Panc1 (cell line): Measurements from ENCODE around the gene AIFM1.

Experiments used
- TF ChIP-seq, protein P1 (sequence below): fragments of 450-650 bp; IDR thresholded peaks from 2 replicates; pipeline ENCODE4 v1.5.1; 2017; ENCODE audit warnings: mild to moderate bottlenecking
- TF ChIP-seq, protein P2 (sequence below), 2 experiments: IDR thresholded peaks; 2 replicates each; pipeline ENCODE4 v1.6.1; 2011 to 2012; ENCODE audit warnings: low read depth in 2 of 2, control low read depth in 1 of 2, low read length in 1 of 2, mild to moderate bottlenecking in 1 of 2, moderate library complexity in 1 of 2; ENCODE audit not compliant: insufficient read depth in 1 of 2

- TF ChIP-seq, protein P1, sequence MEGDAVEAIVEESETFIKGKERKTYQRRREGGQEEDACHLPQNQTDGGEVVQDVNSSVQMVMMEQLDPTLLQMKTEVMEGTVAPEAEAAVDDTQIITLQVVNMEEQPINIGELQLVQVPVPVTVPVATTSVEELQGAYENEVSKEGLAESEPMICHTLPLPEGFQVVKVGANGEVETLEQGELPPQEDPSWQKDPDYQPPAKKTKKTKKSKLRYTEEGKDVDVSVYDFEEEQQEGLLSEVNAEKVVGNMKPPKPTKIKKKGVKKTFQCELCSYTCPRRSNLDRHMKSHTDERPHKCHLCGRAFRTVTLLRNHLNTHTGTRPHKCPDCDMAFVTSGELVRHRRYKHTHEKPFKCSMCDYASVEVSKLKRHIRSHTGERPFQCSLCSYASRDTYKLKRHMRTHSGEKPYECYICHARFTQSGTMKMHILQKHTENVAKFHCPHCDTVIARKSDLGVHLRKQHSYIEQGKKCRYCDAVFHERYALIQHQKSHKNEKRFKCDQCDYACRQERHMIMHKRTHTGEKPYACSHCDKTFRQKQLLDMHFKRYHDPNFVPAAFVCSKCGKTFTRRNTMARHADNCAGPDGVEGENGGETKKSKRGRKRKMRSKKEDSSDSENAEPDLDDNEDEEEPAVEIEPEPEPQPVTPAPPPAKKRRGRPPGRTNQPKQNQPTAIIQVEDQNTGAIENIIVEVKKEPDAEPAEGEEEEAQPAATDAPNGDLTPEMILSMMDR: no peak
- TF ChIP-seq, protein P2, sequence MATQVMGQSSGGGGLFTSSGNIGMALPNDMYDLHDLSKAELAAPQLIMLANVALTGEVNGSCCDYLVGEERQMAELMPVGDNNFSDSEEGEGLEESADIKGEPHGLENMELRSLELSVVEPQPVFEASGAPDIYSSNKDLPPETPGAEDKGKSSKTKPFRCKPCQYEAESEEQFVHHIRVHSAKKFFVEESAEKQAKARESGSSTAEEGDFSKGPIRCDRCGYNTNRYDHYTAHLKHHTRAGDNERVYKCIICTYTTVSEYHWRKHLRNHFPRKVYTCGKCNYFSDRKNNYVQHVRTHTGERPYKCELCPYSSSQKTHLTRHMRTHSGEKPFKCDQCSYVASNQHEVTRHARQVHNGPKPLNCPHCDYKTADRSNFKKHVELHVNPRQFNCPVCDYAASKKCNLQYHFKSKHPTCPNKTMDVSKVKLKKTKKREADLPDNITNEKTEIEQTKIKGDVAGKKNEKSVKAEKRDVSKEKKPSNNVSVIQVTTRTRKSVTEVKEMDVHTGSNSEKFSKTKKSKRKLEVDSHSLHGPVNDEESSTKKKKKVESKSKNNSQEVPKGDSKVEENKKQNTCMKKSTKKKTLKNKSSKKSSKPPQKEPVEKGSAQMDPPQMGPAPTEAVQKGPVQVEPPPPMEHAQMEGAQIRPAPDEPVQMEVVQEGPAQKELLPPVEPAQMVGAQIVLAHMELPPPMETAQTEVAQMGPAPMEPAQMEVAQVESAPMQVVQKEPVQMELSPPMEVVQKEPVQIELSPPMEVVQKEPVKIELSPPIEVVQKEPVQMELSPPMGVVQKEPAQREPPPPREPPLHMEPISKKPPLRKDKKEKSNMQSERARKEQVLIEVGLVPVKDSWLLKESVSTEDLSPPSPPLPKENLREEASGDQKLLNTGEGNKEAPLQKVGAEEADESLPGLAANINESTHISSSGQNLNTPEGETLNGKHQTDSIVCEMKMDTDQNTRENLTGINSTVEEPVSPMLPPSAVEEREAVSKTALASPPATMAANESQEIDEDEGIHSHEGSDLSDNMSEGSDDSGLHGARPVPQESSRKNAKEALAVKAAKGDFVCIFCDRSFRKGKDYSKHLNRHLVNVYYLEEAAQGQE (IDR thresholded peaks at IDR 0.05; ENCODE audit: insufficient read depth in 1 of 2, low read depth in 2 of 2, low read length in 1 of 2): no peak
These were observed 10.7 kb upstream of the AIFM1 start for GRCh38 chrX:130176354-130176776.
